HEK293 (cell line): Measurements from ENCODE around the gene RPS19.

Experiments used
- CTCF ChIP-seq: fragments of 450-650 bp; formaldehyde crosslinking; IDR thresholded peaks from 2 replicates; pipeline ENCODE4 v1.5.1; 2016; ENCODE audit warnings: missing biosample characterization, missing genetic modification characterization
- GLI2 ChIP-seq: fragments of 450-650 bp; formaldehyde crosslinking; IDR thresholded peaks from 2 replicates; pipeline ENCODE4; 2017; ENCODE audit warnings: missing biosample characterization, missing genetic modification characterization, low read depth, borderline replicate concordance
- HIC1 ChIP-seq: fragments of 450-650 bp; formaldehyde crosslinking; IDR thresholded peaks from 2 replicates; pipeline ENCODE4 v1.5.1; 2016; ENCODE audit warnings: missing biosample characterization, missing genetic modification characterization
- MZF1 ChIP-seq: fragments of 450-650 bp; formaldehyde crosslinking; IDR thresholded peaks from 2 replicates; pipeline ENCODE4 v1.5.1; 2017; ENCODE audit warnings: missing biosample characterization, missing genetic modification characterization, borderline replicate concordance
- PRDM2 ChIP-seq: fragments of 450-650 bp; formaldehyde crosslinking; IDR thresholded peaks from 2 replicates; pipeline ENCODE4 v1.5.1; 2016; ENCODE audit warnings: missing biosample characterization, missing genetic modification characterization, borderline replicate concordance
- SP3 ChIP-seq: fragments of 450-650 bp; formaldehyde crosslinking; IDR thresholded peaks from 2 replicates; pipeline ENCODE4 v1.5.1; 2016; ENCODE audit warnings: missing biosample characterization, missing genetic modification characterization
- WT1 ChIP-seq: fragments of 450-650 bp; formaldehyde crosslinking; IDR thresholded peaks from 2 replicates; pipeline ENCODE4 v1.5.1; 2016; ENCODE audit warnings: missing biosample characterization, missing genetic modification characterization
- YY2 ChIP-seq: fragments of 450-650 bp; formaldehyde crosslinking; IDR thresholded peaks from 2 replicates; pipeline ENCODE4 v1.5.1; 2016; ENCODE audit warnings: missing biosample characterization, missing genetic modification characterization
- ZNF221 ChIP-seq: fragments of 450-650 bp; formaldehyde crosslinking; IDR thresholded peaks from 2 replicates; pipeline ENCODE4 v1.5.1; 2017; ENCODE audit warnings: missing biosample characterization, missing genetic modification characterization, borderline replicate concordance
- ZNF292 ChIP-seq: fragments of 450-650 bp; formaldehyde crosslinking; IDR thresholded peaks from 2 replicates; pipeline ENCODE4 v1.5.1; 2016; ENCODE audit warnings: low read depth, missing biosample characterization, missing genetic modification characterization, borderline replicate concordance
- ZNF302 ChIP-seq: fragments of 450-650 bp; formaldehyde crosslinking; IDR thresholded peaks from 2 replicates; pipeline ENCODE4 v1.5.1; 2016; ENCODE audit warnings: missing biosample characterization, missing genetic modification characterization, low read depth
- ZNF398 ChIP-seq: fragments of 450-650 bp; formaldehyde crosslinking; IDR thresholded peaks from 2 replicates; pipeline ENCODE4 v1.5.1; 2017; ENCODE audit warnings: missing biosample characterization, missing genetic modification characterization
- ZNF433 ChIP-seq: fragments of 450-650 bp; formaldehyde crosslinking; IDR thresholded peaks from 2 replicates; pipeline ENCODE4 v1.5.1; 2016; ENCODE audit warnings: missing biosample characterization, missing genetic modification characterization, low read depth
- ZNF792 ChIP-seq: fragments of 450-650 bp; formaldehyde crosslinking; IDR thresholded peaks from 2 replicates; pipeline ENCODE4 v1.5.1; 2016; ENCODE audit warnings: missing biosample characterization, missing genetic modification characterization
- TF ChIP-seq, protein P1 (sequence below): fragments of 450-650 bp; formaldehyde crosslinking; IDR thresholded peaks from 2 replicates; pipeline ENCODE4 v1.5.1; 2017; ENCODE audit warnings: missing biosample characterization, missing genetic modification characterization
- TF ChIP-seq, protein P2 (sequence below): fragments of 450-650 bp; formaldehyde crosslinking; IDR thresholded peaks from 2 replicates; pipeline ENCODE4 v1.5.1; 2016; ENCODE audit warnings: missing biosample characterization, missing genetic modification characterization
- TF ChIP-seq, protein P3 (sequence below): fragments of 450-650 bp; formaldehyde crosslinking; IDR thresholded peaks from 2 replicates; pipeline ENCODE4 v1.5.1; 2016; ENCODE audit warnings: missing biosample characterization, missing genetic modification characterization
- TF ChIP-seq, protein P4 (sequence below): fragments of 450-650 bp; formaldehyde crosslinking; IDR thresholded peaks from 2 replicates; pipeline ENCODE4 v1.5.1; 2016; ENCODE audit warnings: missing biosample characterization, missing genetic modification characterization

The RPS19 gene

DNA sequence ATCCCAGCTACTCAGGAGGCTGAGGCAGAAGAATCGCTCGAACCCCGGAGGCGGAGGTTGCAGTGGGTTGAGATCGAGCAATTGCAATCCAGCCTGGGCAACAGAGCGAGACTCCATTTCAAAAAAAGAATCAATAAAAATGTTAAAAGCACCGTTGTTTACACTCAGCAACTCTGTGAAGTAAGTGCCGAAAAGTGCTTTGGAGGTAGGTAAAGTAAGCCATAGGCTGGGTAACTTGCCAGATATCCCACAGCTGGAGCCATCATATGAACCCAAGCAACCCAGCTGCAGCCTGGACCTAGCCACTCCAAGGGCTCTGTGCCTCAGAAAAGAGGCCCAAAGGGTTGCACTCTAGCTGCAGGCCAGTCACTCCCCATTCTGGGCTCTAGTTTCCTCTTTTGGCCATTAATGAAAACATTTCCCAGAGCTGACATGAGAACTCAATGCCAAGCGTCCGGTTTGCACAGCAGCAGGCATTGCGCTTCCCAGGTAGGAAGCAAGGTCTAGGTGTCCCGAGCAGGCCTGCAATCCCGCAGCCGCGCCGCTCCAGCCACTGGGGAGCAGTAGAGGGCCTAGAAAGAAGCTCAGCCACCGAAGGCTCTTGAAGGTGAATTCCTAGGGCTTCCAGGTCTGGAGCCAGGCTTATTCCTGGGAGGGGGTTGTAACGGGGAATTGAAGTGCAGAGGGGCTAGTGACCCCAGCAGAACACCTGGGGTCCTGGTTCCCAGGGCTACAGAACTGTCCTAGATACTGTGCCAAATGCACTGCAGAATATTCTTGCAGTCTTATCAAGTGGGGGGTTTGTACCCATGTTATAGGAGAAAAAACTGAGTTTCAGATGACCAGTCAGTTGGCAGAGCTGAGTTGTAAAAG is 13.0 kb downstream of the RPS19 start (continued):
- TF ChIP-seq PRDM2 (tag by site-specific recombination) (no peak), ZNF302 (tag by site-specific recombination) (no peak), MZF1 (tag by site-specific recombination) (peak; percentile 65; the same call in 1 of the 2 replicates), GLI2 (no peak), CTCF (tag by site-specific recombination) (peak; percentile 90), HIC1 (tag by site-specific recombination) (no peak), ZNF433 (tag by site-specific recombination) (no peak), YY2 (tag by site-specific recombination) (no peak), SP3 (peak; percentile 12; the same call in 1 of the 2 replicates), WT1 (tag by site-specific recombination) (peak; percentile 54; the same call in 1 of the 2 replicates), ZNF792 (tag by site-specific recombination) (no peak), ZNF221 (tag by site-specific recombination) (no peak), ZNF398 (tag by site-specific recombination) (no peak), ZNF292 (no peak)
- TF ChIP-seq, protein P1, sequence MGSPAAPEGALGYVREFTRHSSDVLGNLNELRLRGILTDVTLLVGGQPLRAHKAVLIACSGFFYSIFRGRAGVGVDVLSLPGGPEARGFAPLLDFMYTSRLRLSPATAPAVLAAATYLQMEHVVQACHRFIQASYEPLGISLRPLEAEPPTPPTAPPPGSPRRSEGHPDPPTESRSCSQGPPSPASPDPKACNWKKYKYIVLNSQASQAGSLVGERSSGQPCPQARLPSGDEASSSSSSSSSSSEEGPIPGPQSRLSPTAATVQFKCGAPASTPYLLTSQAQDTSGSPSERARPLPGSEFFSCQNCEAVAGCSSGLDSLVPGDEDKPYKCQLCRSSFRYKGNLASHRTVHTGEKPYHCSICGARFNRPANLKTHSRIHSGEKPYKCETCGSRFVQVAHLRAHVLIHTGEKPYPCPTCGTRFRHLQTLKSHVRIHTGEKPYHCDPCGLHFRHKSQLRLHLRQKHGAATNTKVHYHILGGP, result no peak
- TF ChIP-seq, protein P2, sequence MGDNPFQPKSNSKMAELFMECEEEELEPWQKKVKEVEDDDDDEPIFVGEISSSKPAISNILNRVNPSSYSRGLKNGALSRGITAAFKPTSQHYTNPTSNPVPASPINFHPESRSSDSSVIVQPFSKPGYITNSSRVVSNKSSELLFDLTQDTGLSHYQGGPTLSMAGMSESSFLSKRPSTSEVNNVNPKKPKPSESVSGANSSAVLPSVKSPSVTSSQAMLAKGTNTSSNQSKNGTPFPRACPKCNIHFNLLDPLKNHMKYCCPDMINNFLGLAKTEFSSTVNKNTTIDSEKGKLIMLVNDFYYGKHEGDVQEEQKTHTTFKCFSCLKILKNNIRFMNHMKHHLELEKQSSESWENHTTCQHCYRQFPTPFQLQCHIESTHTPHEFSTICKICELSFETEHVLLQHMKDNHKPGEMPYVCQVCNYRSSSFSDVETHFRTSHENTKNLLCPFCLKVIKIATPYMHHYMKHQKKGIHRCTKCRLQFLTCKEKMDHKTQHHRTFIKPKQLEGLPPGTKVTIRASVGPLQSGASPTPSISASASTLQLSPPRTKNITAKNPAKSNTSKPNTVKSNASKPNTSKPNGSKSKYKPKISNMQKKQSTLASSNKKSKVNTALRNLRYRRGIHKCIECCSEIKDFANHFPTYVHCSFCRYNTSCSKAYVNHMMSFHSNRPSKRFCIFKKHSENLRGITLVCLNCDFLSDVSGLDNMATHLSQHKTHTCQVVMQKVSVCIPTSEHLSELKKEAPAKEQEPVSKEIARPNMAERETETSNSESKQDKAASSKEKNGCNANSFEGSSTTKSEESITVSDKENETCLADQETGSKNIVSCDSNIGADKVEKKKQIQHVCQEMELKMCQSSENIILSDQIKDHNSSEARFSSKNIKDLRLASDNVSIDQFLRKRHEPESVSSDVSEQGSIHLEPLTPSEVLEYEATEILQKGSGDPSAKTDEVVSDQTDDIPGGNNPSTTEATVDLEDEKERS, result no peak; the same call in 1 of the 2 replicates
- TF ChIP-seq, protein P3, sequence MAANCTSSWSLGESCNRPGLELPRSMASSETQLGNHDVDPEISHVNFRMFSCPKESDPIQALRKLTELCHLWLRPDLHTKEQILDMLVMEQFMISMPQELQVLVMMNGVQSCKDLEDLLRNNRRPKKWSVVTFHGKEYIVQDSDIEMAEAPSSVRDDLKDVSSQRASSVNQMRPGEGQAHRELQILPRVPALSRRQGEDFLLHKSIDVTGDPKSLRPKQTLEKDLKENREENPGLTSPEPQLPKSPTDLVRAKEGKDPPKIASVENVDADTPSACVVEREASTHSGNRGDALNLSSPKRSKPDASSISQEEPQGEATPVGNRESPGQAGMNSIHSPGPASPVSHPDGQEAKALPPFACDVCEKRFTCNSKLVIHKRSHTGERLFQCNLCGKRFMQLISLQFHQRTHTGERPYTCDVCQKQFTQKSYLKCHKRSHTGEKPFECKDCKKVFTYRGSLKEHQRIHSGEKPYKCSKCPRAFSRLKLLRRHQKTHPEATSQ (tag by site-specific recombination), result no peak
- TF ChIP-seq, protein P4, sequence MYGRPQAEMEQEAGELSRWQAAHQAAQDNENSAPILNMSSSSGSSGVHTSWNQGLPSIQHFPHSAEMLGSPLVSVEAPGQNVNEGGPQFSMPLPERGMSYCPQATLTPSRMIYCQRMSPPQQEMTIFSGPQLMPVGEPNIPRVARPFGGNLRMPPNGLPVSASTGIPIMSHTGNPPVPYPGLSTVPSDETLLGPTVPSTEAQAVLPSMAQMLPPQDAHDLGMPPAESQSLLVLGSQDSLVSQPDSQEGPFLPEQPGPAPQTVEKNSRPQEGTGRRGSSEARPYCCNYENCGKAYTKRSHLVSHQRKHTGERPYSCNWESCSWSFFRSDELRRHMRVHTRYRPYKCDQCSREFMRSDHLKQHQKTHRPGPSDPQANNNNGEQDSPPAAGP (tag by site-specific recombination), result no peak
